GM12878 (cell line): ENCODE results near the gene MPHOSPH9.

Experiments used
- ATF3 ChIP-seq: IDR thresholded peaks from 2 replicates; pipeline ENCODE4 v1.6.1; 2011; ENCODE audit warnings: low read depth, mild to moderate bottlenecking, low read length, moderate library complexity, borderline replicate concordance; ENCODE audit errors: extremely low read depth
- ATF7 ChIP-seq: fragments of 450-650 bp; IDR thresholded peaks from 2 replicates; pipeline ENCODE4 v1.6.1; 2016; ENCODE audit warnings: low read depth, mild to moderate bottlenecking
- BRCA1 ChIP-seq: IDR thresholded peaks from 2 replicates; pipeline ENCODE4 v1.6.1; 2011; ENCODE audit warnings: low read depth, low read length, improper control_type of control experiment
- EP300 ChIP-seq, 2 experiments: fragments of 150-350 bp in 1 of 2; IDR thresholded peaks; 2 replicates each; pipeline ENCODE4 v1.6.1; 2011 to 2012; ENCODE audit warnings: low read depth in 2 of 2, low read length in 2 of 2, borderline replicate concordance in 1 of 2, improper control_type of control experiment in 1 of 2, inconsistent platforms in 1 of 2; ENCODE audit not compliant: control insufficient read depth in 1 of 2
- MTA2 ChIP-seq: fragments of 450-650 bp; IDR thresholded peaks from 2 replicates; pipeline ENCODE4 v1.6.1; 2016; ENCODE audit warnings: low read depth, mild to moderate bottlenecking, moderate library complexity
- RAD21 ChIP-seq: IDR thresholded peaks from 2 replicates; pipeline ENCODE4 v1.6.1; 2011; ENCODE audit warnings: mild to moderate bottlenecking, low read depth, low read length, moderate library complexity; ENCODE audit not compliant: insufficient read depth
- TCF7 ChIP-seq: IDR thresholded peaks from 2 replicates; pipeline ENCODE4 v1.6.1; 2014; ENCODE audit warnings: antibody characterized with exemption, borderline replicate concordance
- ZNF274 ChIP-seq: IDR thresholded peaks from one replicate; pipeline ENCODE4 v1.8.0; 2011; ENCODE audit not compliant: insufficient read length, insufficient read depth
- TF ChIP-seq, protein P1 (sequence below), 3 experiments: IDR thresholded peaks in 2 of 3; conservative IDR thresholded peaks in 1 of 3; 2 replicates each; pipeline ENCODE4 v1.5.1; 2011; ENCODE audit warnings: low read depth in 3 of 3, low read length in 3 of 3, mild to moderate bottlenecking in 3 of 3, control low read depth in 2 of 3, moderate library complexity in 2 of 3, inconsistent platforms in 1 of 3, mixed read lengths in 1 of 3; ENCODE audit not compliant: control insufficient read depth in 2 of 3, insufficient read depth in 1 of 3; ENCODE audit errors: extremely low read depth in 1 of 3
- TF ChIP-seq, protein P2 (sequence below): fragments of 450-650 bp; IDR thresholded peaks from 2 replicates; pipeline ENCODE4 v1.6.1; 2016; ENCODE audit warnings: mild to moderate bottlenecking, moderate library complexity, borderline replicate concordance
- TF ChIP-seq, protein P3 (sequence below): IDR thresholded peaks from 2 replicates; pipeline ENCODE4 v1.6.1; 2011; ENCODE audit warnings: mild to moderate bottlenecking, low read depth, low read length, moderate library complexity; ENCODE audit not compliant: insufficient replicate concordance

- TF ChIP-seq, protein P1, sequence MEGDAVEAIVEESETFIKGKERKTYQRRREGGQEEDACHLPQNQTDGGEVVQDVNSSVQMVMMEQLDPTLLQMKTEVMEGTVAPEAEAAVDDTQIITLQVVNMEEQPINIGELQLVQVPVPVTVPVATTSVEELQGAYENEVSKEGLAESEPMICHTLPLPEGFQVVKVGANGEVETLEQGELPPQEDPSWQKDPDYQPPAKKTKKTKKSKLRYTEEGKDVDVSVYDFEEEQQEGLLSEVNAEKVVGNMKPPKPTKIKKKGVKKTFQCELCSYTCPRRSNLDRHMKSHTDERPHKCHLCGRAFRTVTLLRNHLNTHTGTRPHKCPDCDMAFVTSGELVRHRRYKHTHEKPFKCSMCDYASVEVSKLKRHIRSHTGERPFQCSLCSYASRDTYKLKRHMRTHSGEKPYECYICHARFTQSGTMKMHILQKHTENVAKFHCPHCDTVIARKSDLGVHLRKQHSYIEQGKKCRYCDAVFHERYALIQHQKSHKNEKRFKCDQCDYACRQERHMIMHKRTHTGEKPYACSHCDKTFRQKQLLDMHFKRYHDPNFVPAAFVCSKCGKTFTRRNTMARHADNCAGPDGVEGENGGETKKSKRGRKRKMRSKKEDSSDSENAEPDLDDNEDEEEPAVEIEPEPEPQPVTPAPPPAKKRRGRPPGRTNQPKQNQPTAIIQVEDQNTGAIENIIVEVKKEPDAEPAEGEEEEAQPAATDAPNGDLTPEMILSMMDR (IDR thresholded peaks at IDR 0.05 in 2 of 3, conservative IDR thresholded peaks at IDR 0.05 in 1 of 3; ENCODE audit: control insufficient read depth in 2 of 3, extremely low read depth in 1 of 3, insufficient read depth in 1 of 3, low read depth in 3 of 3, low read length in 3 of 3): no peak
- TF ChIP-seq ZNF274 (no peak), ATF3 (no peak), BRCA1 (no peak), RAD21 (no peak), MTA2 (no peak), EP300 (IDR thresholded peaks at IDR 0.05; ENCODE audit: borderline replicate concordance in 1 of 2, control insufficient read depth in 1 of 2, low read depth in 2 of 2, low read length in 2 of 2) (no peak), TCF7 (no peak), ATF7 (no peak)
- TF ChIP-seq, protein P2, sequence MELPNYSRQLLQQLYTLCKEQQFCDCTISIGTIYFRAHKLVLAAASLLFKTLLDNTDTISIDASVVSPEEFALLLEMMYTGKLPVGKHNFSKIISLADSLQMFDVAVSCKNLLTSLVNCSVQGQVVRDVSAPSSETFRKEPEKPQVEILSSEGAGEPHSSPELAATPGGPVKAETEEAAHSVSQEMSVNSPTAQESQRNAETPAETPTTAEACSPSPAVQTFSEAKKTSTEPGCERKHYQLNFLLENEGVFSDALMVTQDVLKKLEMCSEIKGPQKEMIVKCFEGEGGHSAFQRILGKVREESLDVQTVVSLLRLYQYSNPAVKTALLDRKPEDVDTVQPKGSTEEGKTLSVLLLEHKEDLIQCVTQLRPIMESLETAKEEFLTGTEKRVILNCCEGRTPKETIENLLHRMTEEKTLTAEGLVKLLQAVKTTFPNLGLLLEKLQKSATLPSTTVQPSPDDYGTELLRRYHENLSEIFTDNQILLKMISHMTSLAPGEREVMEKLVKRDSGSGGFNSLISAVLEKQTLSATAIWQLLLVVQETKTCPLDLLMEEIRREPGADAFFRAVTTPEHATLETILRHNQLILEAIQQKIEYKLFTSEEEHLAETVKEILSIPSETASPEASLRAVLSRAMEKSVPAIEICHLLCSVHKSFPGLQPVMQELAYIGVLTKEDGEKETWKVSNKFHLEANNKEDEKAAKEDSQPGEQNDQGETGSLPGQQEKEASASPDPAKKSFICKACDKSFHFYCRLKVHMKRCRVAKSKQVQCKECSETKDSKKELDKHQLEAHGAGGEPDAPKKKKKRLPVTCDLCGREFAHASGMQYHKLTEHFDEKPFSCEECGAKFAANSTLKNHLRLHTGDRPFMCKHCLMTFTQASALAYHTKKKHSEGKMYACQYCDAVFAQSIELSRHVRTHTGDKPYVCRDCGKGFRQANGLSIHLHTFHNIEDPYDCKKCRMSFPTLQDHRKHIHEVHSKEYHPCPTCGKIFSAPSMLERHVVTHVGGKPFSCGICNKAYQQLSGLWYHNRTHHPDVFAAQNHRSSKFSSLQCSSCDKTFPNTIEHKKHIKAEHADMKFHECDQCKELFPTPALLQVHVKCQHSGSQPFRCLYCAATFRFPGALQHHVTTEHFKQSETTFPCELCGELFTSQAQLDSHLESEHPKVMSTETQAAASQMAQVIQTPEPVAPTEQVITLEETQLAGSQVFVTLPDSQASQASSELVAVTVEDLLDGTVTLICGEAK: no peak
- TF ChIP-seq, protein P3, sequence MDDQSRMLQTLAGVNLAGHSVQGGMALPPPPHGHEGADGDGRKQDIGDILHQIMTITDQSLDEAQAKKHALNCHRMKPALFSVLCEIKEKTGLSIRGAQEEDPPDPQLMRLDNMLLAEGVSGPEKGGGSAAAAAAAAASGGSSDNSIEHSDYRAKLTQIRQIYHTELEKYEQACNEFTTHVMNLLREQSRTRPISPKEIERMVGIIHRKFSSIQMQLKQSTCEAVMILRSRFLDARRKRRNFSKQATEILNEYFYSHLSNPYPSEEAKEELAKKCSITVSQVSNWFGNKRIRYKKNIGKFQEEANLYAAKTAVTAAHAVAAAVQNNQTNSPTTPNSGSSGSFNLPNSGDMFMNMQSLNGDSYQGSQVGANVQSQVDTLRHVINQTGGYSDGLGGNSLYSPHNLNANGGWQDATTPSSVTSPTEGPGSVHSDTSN: no peak
Observed at GRCh38 chr12:123254853-123255446, 22.0 kb upstream of the MPHOSPH9 start.
